Liver (tissue), 3 donors: ENCODE results near the gene LPAR1.

Experiments
- CTCF ChIP-seq: fragments of 150-350 bp; IDR thresholded peaks from 2 replicates; pipeline ENCODE4 v1.5.1; 2017; ENCODE audit warnings: improper control_type of control experiment, low read depth, low read length; ENCODE audit not compliant: missing input control
- EGR1 ChIP-seq, 2 donors: IDR thresholded peaks; 2 replicates each; pipeline ENCODE4 v1.6.1; 2016 to 2018; ENCODE audit warnings: antibody characterized with exemption in 2 of 2, low read depth in 2 of 2
- FOXA1 ChIP-seq: IDR thresholded peaks from 2 replicates; pipeline ENCODE4 v1.6.1; 2016; ENCODE audit warnings: antibody characterized with exemption
- GABPA ChIP-seq, 2 donors: IDR thresholded peaks in 1 of 2; conservative IDR thresholded peaks in 1 of 2; 2 replicates each; pipeline ENCODE4 v1.6.1; 2016; ENCODE audit warnings: antibody characterized with exemption in 2 of 2, mild to moderate bottlenecking in 1 of 2, moderate library complexity in 1 of 2
- JUND ChIP-seq, 2 donors: IDR thresholded peaks; 2 replicates each; pipeline ENCODE4 v1.6.1; 2016; ENCODE audit warnings: antibody characterized with exemption in 2 of 2
- RAD21 ChIP-seq, 2 donors: IDR thresholded peaks; 2 replicates each; pipeline ENCODE4 v1.6.1; 2016; ENCODE audit warnings: antibody characterized with exemption in 2 of 2, mild to moderate bottlenecking in 2 of 2
- REST ChIP-seq: IDR thresholded peaks from 2 replicates; pipeline ENCODE4 v1.6.1; 2016; ENCODE audit warnings: antibody characterized with exemption, mild to moderate bottlenecking
- RXRA ChIP-seq, 2 donors: IDR thresholded peaks; 2 replicates each; pipeline ENCODE4 v1.6.1; 2017 to 2018; ENCODE audit warnings: antibody characterized with exemption in 2 of 2, mild to moderate bottlenecking in 1 of 2
- SP1 ChIP-seq: IDR thresholded peaks from 2 replicates; pipeline ENCODE4 v1.6.1; 2018; ENCODE audit warnings: antibody characterized with exemption, mild to moderate bottlenecking
- TAF1 ChIP-seq: conservative IDR thresholded peaks from 2 replicates; pipeline ENCODE4 v1.6.1; 2016; ENCODE audit warnings: antibody characterized with exemption, mild to moderate bottlenecking
- YY1 ChIP-seq: IDR thresholded peaks from 2 replicates; pipeline ENCODE4 v1.6.1; 2016; ENCODE audit warnings: antibody characterized with exemption, mild to moderate bottlenecking
- TF ChIP-seq, protein P1 (sequence below): IDR thresholded peaks from 2 replicates; pipeline ENCODE4 v1.6.1; 2016; ENCODE audit warnings: antibody characterized with exemption
- TF ChIP-seq, protein P2 (sequence below): IDR thresholded peaks from 2 replicates; pipeline ENCODE4 v1.6.1; 2016; ENCODE audit warnings: antibody characterized with exemption
- TF ChIP-seq, protein P3 (sequence below): IDR thresholded peaks from 2 replicates; pipeline ENCODE4 v1.6.1; 2016; ENCODE audit warnings: antibody characterized with exemption
- donor health status: healthy.
- donor health status: healthy.

- TF ChIP-seq CTCF (no peak), JUND (IDR thresholded peaks at IDR 0.05) (no peak), RXRA (IDR thresholded peaks at IDR 0.05) (no peak), RAD21 (IDR thresholded peaks at IDR 0.05) (no peak), REST (no peak), TAF1 (no peak), EGR1 (IDR thresholded peaks at IDR 0.05; ENCODE audit: low read depth in 2 of 2) (no peak), FOXA1 (no peak), SP1 (no peak), GABPA (IDR thresholded peaks at IDR 0.05 in 1 of 2, conservative IDR thresholded peaks at IDR 0.05 in 1 of 2) (no peak), YY1 (no peak)
- TF ChIP-seq, protein P1, sequence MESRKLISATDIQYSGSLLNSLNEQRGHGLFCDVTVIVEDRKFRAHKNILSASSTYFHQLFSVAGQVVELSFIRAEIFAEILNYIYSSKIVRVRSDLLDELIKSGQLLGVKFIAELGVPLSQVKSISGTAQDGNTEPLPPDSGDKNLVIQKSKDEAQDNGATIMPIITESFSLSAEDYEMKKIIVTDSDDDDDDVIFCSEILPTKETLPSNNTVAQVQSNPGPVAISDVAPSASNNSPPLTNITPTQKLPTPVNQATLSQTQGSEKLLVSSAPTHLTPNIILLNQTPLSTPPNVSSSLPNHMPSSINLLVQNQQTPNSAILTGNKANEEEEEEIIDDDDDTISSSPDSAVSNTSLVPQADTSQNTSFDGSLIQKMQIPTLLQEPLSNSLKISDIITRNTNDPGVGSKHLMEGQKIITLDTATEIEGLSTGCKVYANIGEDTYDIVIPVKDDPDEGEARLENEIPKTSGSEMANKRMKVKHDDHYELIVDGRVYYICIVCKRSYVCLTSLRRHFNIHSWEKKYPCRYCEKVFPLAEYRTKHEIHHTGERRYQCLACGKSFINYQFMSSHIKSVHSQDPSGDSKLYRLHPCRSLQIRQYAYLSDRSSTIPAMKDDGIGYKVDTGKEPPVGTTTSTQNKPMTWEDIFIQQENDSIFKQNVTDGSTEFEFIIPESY = no peak
- TF ChIP-seq, protein P2, sequence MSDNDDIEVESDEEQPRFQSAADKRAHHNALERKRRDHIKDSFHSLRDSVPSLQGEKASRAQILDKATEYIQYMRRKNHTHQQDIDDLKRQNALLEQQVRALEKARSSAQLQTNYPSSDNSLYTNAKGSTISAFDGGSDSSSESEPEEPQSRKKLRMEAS = no peak
- TF ChIP-seq, protein P3, sequence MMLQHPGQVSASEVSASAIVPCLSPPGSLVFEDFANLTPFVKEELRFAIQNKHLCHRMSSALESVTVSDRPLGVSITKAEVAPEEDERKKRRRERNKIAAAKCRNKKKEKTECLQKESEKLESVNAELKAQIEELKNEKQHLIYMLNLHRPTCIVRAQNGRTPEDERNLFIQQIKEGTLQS = no peak
Measured at GRCh38 chr9:110850401-110851135, 187.7 kb downstream of the LPAR1 start.
